Measurements from ENCODE around the gene EDN1.

Gene EDN1

GRCh38 chr6:12335717-12336116, 45.6 kb downstream of the EDN1 start:
- H3K79me2 ChIP-seq (ENCODE audit: insufficient read depth, low read length), result no peaks in the 10 kb centered on the region
- no peak overlapping the region for H2AFZ ChIP-seq (ENCODE audit: low read depth, low read length, severe bottlenecking)
- H3K9ac ChIP-seq (ENCODE audit: low read length), result no peak overlapping the region
- no peak overlapping the region for H3K4me3 ChIP-seq (ENCODE audit: insufficient read depth, low read length, poor library complexity, severe bottlenecking)
- no peaks in the 10 kb centered on the region for H3K9me2 ChIP-seq (replicated peaks; ENCODE audit: insufficient read depth, low read length)
- no peaks in the 10 kb centered on the region for H3K9me3 ChIP-seq (ENCODE audit: insufficient read depth, low read length)
- H4K20me1 ChIP-seq (ENCODE audit: low read depth, low read length), result no peaks in the 10 kb centered on the region
- no peaks in the 10 kb centered on the region for H3K27me3 ChIP-seq (ENCODE audit: low read length)
- H3K36me3 ChIP-seq (ENCODE audit: low read length), result no peaks in the 10 kb centered on the region
- H3K27ac ChIP-seq (ENCODE audit: low read depth, low read length), result no peak overlapping the region
- no peak overlapping the region for H3K4me2 ChIP-seq (ENCODE audit: low read depth, low read length, poor library complexity, severe bottlenecking)
- no peak for TF ChIP-seq CTCF (IDR thresholded peaks at IDR 0.05; ENCODE audit: insufficient read depth, low read length, poor library complexity, severe bottlenecking)
- TF ChIP-seq EZH2phosphoT487 (conservative IDR thresholded peaks at IDR 0.05; ENCODE audit: low read length), result no peak
- H3F3A ChIP-seq (ENCODE audit: insufficient read depth), result no peaks in the 10 kb centered on the region

- no peak overlapping the region for H3K27ac ChIP-seq (ENCODE audit: low read depth, low read length)
- no peak overlapping the region for H3K4me2 ChIP-seq (ENCODE audit: low read depth, low read length, poor library complexity, severe bottlenecking)
- H2AFZ ChIP-seq (ENCODE audit: low read depth, low read length, severe bottlenecking), result no peak overlapping the region
- no peaks in the 10 kb centered on the region for H3K9me2 ChIP-seq (replicated peaks; ENCODE audit: insufficient read depth, low read length)
- no peaks in the 10 kb centered on the region for H3K79me2 ChIP-seq (ENCODE audit: insufficient read depth, low read length)
- H3F3A ChIP-seq (ENCODE audit: insufficient read depth), result no peaks in the 10 kb centered on the region
- TF ChIP-seq EZH2phosphoT487 (conservative IDR thresholded peaks at IDR 0.05; ENCODE audit: low read length) (no peak), CTCF (IDR thresholded peaks at IDR 0.05; ENCODE audit: insufficient read depth, low read length, poor library complexity, severe bottlenecking) (no peak)
- H3K4me3 ChIP-seq (ENCODE audit: insufficient read depth, low read length, poor library complexity, severe bottlenecking), result no peak overlapping the region
- no peak overlapping the region for H3K9ac ChIP-seq (ENCODE audit: low read length)
- H3K27me3 ChIP-seq (ENCODE audit: low read length), result no peaks in the 10 kb centered on the region
- no peaks in the 10 kb centered on the region for H3K36me3 ChIP-seq (ENCODE audit: low read length)
- H4K20me1 ChIP-seq (ENCODE audit: low read depth, low read length), result no peaks in the 10 kb centered on the region
- H3K9me3 ChIP-seq (ENCODE audit: insufficient read depth, low read length), result no peaks in the 10 kb centered on the region
Observed at GRCh38 chr6:12336121-12336971, 46.2 kb downstream of the EDN1 start.

- TF ChIP-seq EZH2phosphoT487 (conservative IDR thresholded peaks at IDR 0.05; ENCODE audit: low read length) (no peak), CTCF (IDR thresholded peaks at IDR 0.05; ENCODE audit: insufficient read depth, low read length, poor library complexity, severe bottlenecking) (no peak)
- Histone ChIP-seq H3K9me3 (ENCODE audit: insufficient read depth, low read length) (no peaks in the 10 kb centered on the region), H2AFZ (ENCODE audit: low read depth, low read length, severe bottlenecking) (no peak overlapping the region), H3F3A (ENCODE audit: insufficient read depth) (no peaks in the 10 kb centered on the region), H3K27me3 (ENCODE audit: low read length) (no peaks in the 10 kb centered on the region), H3K79me2 (ENCODE audit: insufficient read depth, low read length) (no peaks in the 10 kb centered on the region), H3K9ac (ENCODE audit: low read length) (no peak overlapping the region), H3K36me3 (ENCODE audit: low read length) (no peaks in the 10 kb centered on the region), H3K4me2 (ENCODE audit: low read depth, low read length, poor library complexity, severe bottlenecking) (no peak overlapping the region), H4K20me1 (ENCODE audit: low read depth, low read length) (no peaks in the 10 kb centered on the region), H3K9me2 (replicated peaks; ENCODE audit: insufficient read depth, low read length) (no peaks in the 10 kb centered on the region), H3K27ac (ENCODE audit: low read depth, low read length) (no peak overlapping the region), H3K4me3 (ENCODE audit: insufficient read depth, low read length, poor library complexity, severe bottlenecking) (no peak overlapping the region)
Observed at GRCh38 chr6:12339022-12339421, 48.9 kb downstream of the EDN1 start.

Data from SU-DHL-6 (cell line).